Measurements from ENCODE around the gene GRN. TPM values are rescaled to one million over a fixed set of nuclear protein-coding genes. Genes with fewer than 3 reads are reported as not detected.

Gene GRN
- total and polyA plus RNA-seq, 9 of the 15 experiments (the other 6 are each of a cell fraction or from before 2014, with no cell fraction given): 5.4 to 75.3 (median 20.7) TPM

GRCh38 chr17:44389723-44390202, 44.7 kb downstream of the GRN start (continued):
- TF ChIP-seq CHD2 (IDR thresholded peaks at IDR 0.05; ENCODE audit: low read depth, low read length): peak; percentile 54
- TF ChIP-seq ZNF274 (IDR thresholded peaks at IDR 0.05; ENCODE audit: borderline replicate concordance, low read depth, low read length): peak; percentile 45; the same call in 1 of the 2 replicates
- TF ChIP-seq TRIM24 (IDR thresholded peaks at IDR 0.05): peak; percentile 87 to 91
- no peak for TF ChIP-seq KLF13 (tag; IDR thresholded peaks at IDR 0.05; ENCODE audit: borderline replicate concordance, low read depth)
- TF ChIP-seq, protein P1, sequence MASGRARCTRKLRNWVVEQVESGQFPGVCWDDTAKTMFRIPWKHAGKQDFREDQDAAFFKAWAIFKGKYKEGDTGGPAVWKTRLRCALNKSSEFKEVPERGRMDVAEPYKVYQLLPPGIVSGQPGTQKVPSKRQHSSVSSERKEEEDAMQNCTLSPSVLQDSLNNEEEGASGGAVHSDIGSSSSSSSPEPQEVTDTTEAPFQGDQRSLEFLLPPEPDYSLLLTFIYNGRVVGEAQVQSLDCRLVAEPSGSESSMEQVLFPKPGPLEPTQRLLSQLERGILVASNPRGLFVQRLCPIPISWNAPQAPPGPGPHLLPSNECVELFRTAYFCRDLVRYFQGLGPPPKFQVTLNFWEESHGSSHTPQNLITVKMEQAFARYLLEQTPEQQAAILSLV (tag; IDR thresholded peaks at IDR 0.05): no peak
- TF ChIP-seq RREB1 (CRISPR knock-in tag; IDR thresholded peaks at IDR 0.05): peak; percentile 31; the same call in 1 of the 2 replicates
- TF ChIP-seq HDAC1 (IDR thresholded peaks at IDR 0.05): 0 out of 4 replicates have a peak, but pooled peaks have one; percentile 9 to 25
- TF ChIP-seq, protein P2, sequence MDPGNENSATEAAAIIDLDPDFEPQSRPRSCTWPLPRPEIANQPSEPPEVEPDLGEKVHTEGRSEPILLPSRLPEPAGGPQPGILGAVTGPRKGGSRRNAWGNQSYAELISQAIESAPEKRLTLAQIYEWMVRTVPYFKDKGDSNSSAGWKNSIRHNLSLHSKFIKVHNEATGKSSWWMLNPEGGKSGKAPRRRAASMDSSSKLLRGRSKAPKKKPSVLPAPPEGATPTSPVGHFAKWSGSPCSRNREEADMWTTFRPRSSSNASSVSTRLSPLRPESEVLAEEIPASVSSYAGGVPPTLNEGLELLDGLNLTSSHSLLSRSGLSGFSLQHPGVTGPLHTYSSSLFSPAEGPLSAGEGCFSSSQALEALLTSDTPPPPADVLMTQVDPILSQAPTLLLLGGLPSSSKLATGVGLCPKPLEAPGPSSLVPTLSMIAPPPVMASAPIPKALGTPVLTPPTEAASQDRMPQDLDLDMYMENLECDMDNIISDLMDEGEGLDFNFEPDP (CRISPR knock-in tag; IDR thresholded peaks at IDR 0.05): no peak
- TF ChIP-seq, protein P3, sequence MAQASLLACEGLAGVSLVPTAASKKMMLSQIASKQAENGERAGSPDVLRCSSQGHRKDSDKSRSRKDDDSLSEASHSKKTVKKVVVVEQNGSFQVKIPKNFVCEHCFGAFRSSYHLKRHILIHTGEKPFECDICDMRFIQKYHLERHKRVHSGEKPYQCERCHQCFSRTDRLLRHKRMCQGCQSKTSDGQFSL (CRISPR knock-in tag; IDR thresholded peaks at IDR 0.05): no peak
- TF ChIP-seq, protein P3 (tag; IDR thresholded peaks at IDR 0.05): no peak
- no peak for TF ChIP-seq SAFB (IDR thresholded peaks at IDR 0.05; ENCODE audit: borderline replicate concordance, low read depth, low read length)
- no peak for TF ChIP-seq U2AF2 (optimal IDR thresholded peaks at IDR 0.05; ENCODE audit: low read depth, low read length)
- TF ChIP-seq GTF2A2 (tag; IDR thresholded peaks at IDR 0.05): no peak
- TF ChIP-seq SREBF1 (IDR thresholded peaks at IDR 0.05; ENCODE audit: borderline replicate concordance, low read depth, low read length): no peak
- no peak for TF ChIP-seq ZC3H8 (IDR thresholded peaks at IDR 0.05)
- no peak for TF ChIP-seq MITF (IDR thresholded peaks at IDR 0.05)
- TF ChIP-seq NCOA2 (IDR thresholded peaks at IDR 0.05; ENCODE audit: partially characterized antibody in 2 of 2): no peak
- TF ChIP-seq STAT5B (CRISPR knock-in tag; IDR thresholded peaks at IDR 0.05): no peak

All from K562 (cell line).